ENCODE data around the gene CCDC157. TPM values are rescaled to one million over a fixed set of nuclear protein-coding genes. Genes with fewer than 3 reads are reported as not detected.

The CCDC157 gene
- polyA plus RNA-seq, 3 donors: 0.50 to 3.7 (median 0.54) TPM

DNA sequence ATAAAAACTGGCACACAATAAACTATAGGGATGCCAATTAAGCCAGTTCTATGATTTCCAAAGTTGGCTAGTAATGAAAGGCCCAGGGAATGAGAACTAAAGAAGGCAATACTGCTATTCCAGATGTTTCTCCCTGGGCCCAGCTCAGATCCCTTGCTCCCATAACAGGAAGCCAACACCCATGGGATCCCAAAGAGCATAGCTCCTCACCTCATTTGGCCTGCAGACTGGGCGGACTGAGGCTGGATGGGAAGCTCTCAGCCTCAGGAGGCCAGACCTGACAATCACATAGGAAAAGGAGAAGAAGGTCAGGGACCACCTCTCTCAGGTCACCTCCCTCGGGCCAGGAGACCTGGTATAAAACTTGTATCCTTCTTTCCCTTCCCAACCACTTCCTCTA is 35.3 kb upstream of the CCDC157 start:
- 17% methylated on average over 1 of the region's 2 CpGs for WGBS (ENCODE audit: insufficient coverage)
- no peaks in the 10 kb centered on the region for H3K9me3 ChIP-seq (replicated peaks in 1 of 2; ENCODE audit: control insufficient read depth in 1 of 2, insufficient read depth in 1 of 2, low read length in 2 of 2)

DNA sequence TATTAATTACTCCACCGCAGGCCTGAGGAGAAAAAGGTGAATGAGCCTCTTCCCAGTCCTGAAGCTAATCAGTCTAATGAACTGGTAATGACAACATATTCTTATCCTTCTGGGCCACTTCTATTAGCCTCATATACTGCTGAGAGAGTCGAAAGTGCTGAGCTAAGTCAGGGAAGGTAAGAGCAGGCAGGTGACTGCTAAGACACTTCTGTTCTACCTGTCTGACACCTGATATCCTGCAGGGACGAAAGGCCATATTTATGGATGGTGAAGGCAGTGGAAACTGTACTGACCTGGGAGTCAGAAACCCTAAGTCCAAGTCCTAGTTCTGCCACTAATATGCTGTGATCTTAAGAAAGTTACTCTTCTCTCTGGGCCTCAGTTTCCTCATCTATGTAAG is 33.6 kb upstream of the CCDC157 start:
- H3K27me3 ChIP-seq (ENCODE audit: control insufficient read depth in 2 of 2, insufficient read depth in 2 of 2, low read length in 2 of 2): no peaks in the 10 kb centered on the region
- no peak overlapping the region for H3K4me2 ChIP-seq (replicated peaks; ENCODE audit: extremely low read depth, low read length, poor library complexity, severe bottlenecking)
- no peaks in the 10 kb centered on the region for H3K27me3 Mint-ChIP-seq (ENCODE audit: low read depth in 3 of 3)
- peaks cover 29 to 35% of the 10 kb centered on the region in 2 donors for H3K36me3 Mint-ChIP-seq
- WGBS (ENCODE audit: insufficient coverage): no CpG with 5 or more reads among the region's 3 CpGs
- H3K9me3 ChIP-seq (replicated peaks in 1 of 2; ENCODE audit: control insufficient read depth in 1 of 2, insufficient read depth in 1 of 2, low read length in 2 of 2): no peaks in the 10 kb centered on the region
- peaks cover 82% of the 10 kb centered on the region for H3K4me1 Mint-ChIP-seq
- H3K27ac Mint-ChIP-seq: peak overlapping the region in 2 of 7 donors; percentile 2 to 88
- no peak overlapping the region for H3K9ac ChIP-seq (ENCODE audit: insufficient read depth, low read length, poor library complexity, severe bottlenecking)
- H3K4me1 ChIP-seq (ENCODE audit: control insufficient read depth in 1 of 2, insufficient read depth in 2 of 2, low read length in 2 of 2): peaks cover 65 to 84% of the 10 kb centered on the region in 2 donors
- intact Hi-C loops (cut with micrococcal nuclease): no loop called here
- H3K4me3 ChIP-seq (replicated peaks in 1 of 3; ENCODE audit: low read depth in 2 of 3, low read length in 3 of 3): no peak overlapping the region
- peaks cover 19% of the 10 kb centered on the region for H4K20me1 ChIP-seq (ENCODE audit: insufficient read depth, low read length)
- DNase-seq: no peak
- H3K36me3 ChIP-seq (replicated peaks in 1 of 2; ENCODE audit: control insufficient read depth in 1 of 2, insufficient read depth in 2 of 2, low read length in 2 of 2): peaks cover 6 to 16% of the 10 kb centered on the region in 2 donors
- peaks cover 57% of the 10 kb centered on the region for H3K79me2 ChIP-seq (ENCODE audit: insufficient read depth, low read length)
- TF ChIP-seq, protein P1, sequence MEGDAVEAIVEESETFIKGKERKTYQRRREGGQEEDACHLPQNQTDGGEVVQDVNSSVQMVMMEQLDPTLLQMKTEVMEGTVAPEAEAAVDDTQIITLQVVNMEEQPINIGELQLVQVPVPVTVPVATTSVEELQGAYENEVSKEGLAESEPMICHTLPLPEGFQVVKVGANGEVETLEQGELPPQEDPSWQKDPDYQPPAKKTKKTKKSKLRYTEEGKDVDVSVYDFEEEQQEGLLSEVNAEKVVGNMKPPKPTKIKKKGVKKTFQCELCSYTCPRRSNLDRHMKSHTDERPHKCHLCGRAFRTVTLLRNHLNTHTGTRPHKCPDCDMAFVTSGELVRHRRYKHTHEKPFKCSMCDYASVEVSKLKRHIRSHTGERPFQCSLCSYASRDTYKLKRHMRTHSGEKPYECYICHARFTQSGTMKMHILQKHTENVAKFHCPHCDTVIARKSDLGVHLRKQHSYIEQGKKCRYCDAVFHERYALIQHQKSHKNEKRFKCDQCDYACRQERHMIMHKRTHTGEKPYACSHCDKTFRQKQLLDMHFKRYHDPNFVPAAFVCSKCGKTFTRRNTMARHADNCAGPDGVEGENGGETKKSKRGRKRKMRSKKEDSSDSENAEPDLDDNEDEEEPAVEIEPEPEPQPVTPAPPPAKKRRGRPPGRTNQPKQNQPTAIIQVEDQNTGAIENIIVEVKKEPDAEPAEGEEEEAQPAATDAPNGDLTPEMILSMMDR (IDR thresholded peaks at IDR 0.05): no peak
- no peaks in the 10 kb centered on the region for H3K9me3 Mint-ChIP-seq
- H3K4me3 Mint-ChIP-seq: no peak overlapping the region
- no peak overlapping the region for H3K27ac ChIP-seq (ENCODE audit: low read depth in 1 of 2, low read length in 2 of 2)
- no peak overlapping the region for H2AFZ ChIP-seq (ENCODE audit: insufficient read depth, low read depth, low read length, poor library complexity, severe bottlenecking)

More for the DNA sequence above, 35.3 kb upstream of the CCDC157 start:
- H3K4me3 ChIP-seq (replicated peaks in 1 of 3; ENCODE audit: low read depth in 2 of 3, low read length in 3 of 3): no peak overlapping the region
- H3K4me2 ChIP-seq (replicated peaks; ENCODE audit: extremely low read depth, low read length, poor library complexity, severe bottlenecking): no peak overlapping the region
- no peaks in the 10 kb centered on the region for H3K27me3 ChIP-seq (ENCODE audit: control insufficient read depth in 2 of 2, insufficient read depth in 2 of 2, low read length in 2 of 2)
- H3K36me3 ChIP-seq (replicated peaks in 1 of 2; ENCODE audit: control insufficient read depth in 1 of 2, insufficient read depth in 2 of 2, low read length in 2 of 2): peaks cover 6 to 16% of the 10 kb centered on the region in 2 donors
- intact Hi-C loops (cut with micrococcal nuclease): no loop called here
- peaks cover 90% of the 10 kb centered on the region for H3K4me1 Mint-ChIP-seq
- H4K20me1 ChIP-seq (ENCODE audit: insufficient read depth, low read length): peaks cover 19% of the 10 kb centered on the region
- H3K36me3 Mint-ChIP-seq: peaks cover 29 to 45% of the 10 kb centered on the region in 2 donors
- no peak for DNase-seq
- peak overlapping the region in 2 of 7 donors; percentile 22 to 42 for H3K27ac Mint-ChIP-seq
- H2AFZ ChIP-seq (ENCODE audit: insufficient read depth, low read depth, low read length, poor library complexity, severe bottlenecking): no peak overlapping the region
- no peak overlapping the region for H3K27ac ChIP-seq (ENCODE audit: low read depth in 1 of 2, low read length in 2 of 2)
- H3K79me2 ChIP-seq (ENCODE audit: insufficient read depth, low read length): peaks cover 72% of the 10 kb centered on the region
- H3K27me3 Mint-ChIP-seq (ENCODE audit: low read depth in 3 of 3): no peaks in the 10 kb centered on the region
- TF ChIP-seq, protein P1 (IDR thresholded peaks at IDR 0.05): no peak
- no peaks in the 10 kb centered on the region for H3K9me3 Mint-ChIP-seq
- no peak overlapping the region for H3K4me3 Mint-ChIP-seq
- no peak overlapping the region for H3K9ac ChIP-seq (ENCODE audit: insufficient read depth, low read length, poor library complexity, severe bottlenecking)
- peaks cover 73 to 93% of the 10 kb centered on the region in 2 donors for H3K4me1 ChIP-seq (ENCODE audit: control insufficient read depth in 1 of 2, insufficient read depth in 2 of 2, low read length in 2 of 2)
